ENCODE data around the gene DHX34.
"Not testable (repeated sequence)": the region's sequence is repeated elsewhere in the genome, so short reads cannot be mapped to it uniquely, and the experiment has no call there.

DHX34 gene

GRCh38 chr19:47363758-47364531 lies 14.8 kb downstream of the DHX34 start:
- TF ChIP-seq, protein P1, sequence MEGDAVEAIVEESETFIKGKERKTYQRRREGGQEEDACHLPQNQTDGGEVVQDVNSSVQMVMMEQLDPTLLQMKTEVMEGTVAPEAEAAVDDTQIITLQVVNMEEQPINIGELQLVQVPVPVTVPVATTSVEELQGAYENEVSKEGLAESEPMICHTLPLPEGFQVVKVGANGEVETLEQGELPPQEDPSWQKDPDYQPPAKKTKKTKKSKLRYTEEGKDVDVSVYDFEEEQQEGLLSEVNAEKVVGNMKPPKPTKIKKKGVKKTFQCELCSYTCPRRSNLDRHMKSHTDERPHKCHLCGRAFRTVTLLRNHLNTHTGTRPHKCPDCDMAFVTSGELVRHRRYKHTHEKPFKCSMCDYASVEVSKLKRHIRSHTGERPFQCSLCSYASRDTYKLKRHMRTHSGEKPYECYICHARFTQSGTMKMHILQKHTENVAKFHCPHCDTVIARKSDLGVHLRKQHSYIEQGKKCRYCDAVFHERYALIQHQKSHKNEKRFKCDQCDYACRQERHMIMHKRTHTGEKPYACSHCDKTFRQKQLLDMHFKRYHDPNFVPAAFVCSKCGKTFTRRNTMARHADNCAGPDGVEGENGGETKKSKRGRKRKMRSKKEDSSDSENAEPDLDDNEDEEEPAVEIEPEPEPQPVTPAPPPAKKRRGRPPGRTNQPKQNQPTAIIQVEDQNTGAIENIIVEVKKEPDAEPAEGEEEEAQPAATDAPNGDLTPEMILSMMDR (conservative IDR thresholded peaks at IDR 0.05; ENCODE audit: low read depth, low read length) = no peak
- no peak for DNase-seq (ENCODE audit: low read depth)
- H3K4me3 ChIP-seq (ENCODE audit: low read length) = no peak overlapping the region

DNA sequence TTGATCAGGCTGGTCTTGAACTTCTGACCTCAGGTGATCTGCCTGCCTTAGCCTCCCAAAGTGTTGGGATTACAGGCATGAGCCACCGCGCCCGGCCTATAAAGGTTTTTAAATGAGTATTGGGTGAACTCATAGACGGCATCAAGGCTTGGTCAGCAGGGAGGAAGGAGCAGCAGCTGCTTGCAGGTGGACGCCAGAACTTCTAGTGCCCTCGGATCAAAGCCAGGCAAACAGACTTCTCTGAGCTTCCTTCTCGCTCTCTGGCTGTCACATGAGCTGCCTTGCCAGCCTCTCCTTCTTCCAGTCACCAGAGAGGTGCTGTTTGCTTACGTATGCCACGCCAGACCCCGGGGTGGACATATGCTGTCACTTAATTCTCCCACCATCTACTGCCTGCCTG lies 16.3 kb downstream of the DHX34 start:
- DNase-seq (ENCODE audit: low read depth); H3K4me3 ChIP-seq (ENCODE audit: low read length): not testable (repeated sequence)

GRCh38 chr19:47370045-47370611 lies 21.0 kb downstream of the DHX34 start:
- TF ChIP-seq, protein P1 (conservative IDR thresholded peaks at IDR 0.05; ENCODE audit: low read depth, low read length) = no peak
- no peak for DNase-seq (ENCODE audit: low read depth)
- no peak overlapping the region for H3K4me3 ChIP-seq (ENCODE audit: low read length)

GRCh38 chr19:47371261-47371660 lies 22.1 kb downstream of the DHX34 start:
- no peak overlapping the region for H3K4me3 ChIP-seq (ENCODE audit: low read length)
- TF ChIP-seq, protein P1 (conservative IDR thresholded peaks at IDR 0.05; ENCODE audit: low read depth, low read length) = no peak
- no peak for DNase-seq (ENCODE audit: low read depth)

DNA sequence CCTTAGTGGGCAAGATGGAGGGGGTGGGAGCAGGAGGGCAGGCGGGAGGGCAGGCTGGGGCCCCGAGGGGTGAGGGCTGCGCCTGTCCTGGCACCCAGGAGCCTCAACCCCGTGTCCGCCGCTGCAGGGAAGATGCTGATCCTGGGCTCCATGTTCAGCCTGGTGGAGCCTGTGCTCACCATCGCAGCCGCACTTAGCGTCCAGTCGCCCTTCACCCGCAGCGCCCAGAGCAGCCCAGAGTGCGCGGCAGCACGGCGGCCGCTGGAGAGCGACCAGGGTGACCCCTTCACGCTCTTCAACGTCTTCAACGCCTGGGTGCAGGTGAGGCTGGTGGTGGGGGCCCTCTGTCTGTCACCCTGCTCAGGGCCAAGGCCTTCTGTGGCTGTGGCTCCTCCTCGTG lies 23.5 kb downstream of the DHX34 start:
- no peak for DNase-seq (ENCODE audit: low read depth)
- H3K4me3 ChIP-seq (ENCODE audit: low read length) = no peak overlapping the region
- TF ChIP-seq, protein P1 (conservative IDR thresholded peaks at IDR 0.05; ENCODE audit: low read depth, low read length) = no peak

DNA sequence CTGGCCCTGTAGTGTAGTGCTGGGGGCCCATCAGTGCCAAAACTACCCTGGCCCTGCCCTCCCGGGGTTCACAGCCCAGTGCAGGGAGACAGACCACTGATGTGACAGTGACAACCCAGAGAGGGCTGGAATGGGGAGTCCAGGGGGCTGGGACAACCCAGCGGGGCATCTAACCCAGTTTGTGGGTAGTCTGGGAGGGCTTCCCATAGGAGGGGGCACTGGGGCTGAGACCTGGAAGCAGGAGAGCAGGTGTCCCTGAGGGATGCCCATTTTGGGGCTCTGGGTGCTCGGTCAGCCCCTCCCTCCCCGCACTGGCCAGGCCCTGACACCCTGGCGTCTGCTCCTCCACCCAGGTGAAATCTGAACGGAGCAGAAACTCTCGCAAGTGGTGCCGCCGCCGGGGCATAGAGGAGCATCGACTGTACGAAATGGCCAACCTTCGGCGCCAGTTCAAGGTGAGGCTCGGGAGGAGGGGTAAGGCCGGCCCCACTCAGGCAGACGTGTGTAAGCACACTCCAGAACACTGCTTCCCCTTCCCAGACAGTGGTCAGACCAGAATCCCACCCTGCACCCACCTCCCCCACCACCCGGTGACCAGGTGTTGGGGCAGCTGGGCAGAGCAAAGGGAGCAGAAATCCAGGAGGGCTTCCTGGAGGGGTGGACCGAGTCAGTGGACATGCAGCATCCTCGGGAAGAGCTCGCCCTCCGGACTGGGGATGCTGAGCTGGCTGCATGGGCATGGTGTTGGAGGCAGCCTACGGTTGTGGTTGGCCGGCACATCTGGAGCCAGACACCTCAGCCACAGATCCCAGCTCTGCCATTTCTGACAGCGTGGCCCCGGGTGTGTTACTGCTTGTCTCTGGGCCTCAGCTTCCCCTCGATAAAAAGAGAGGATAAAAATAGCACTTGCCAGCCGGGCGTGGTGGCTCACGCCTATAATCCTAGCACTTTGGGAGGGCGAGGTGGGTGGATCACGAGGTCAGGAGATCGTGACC lies 24.4 kb downstream of the DHX34 start:
- TF ChIP-seq, protein P1 (conservative IDR thresholded peaks at IDR 0.05; ENCODE audit: low read depth, low read length) = no peak
- no peak for DNase-seq (ENCODE audit: low read depth)
- H3K4me3 ChIP-seq (ENCODE audit: low read length) = no peak overlapping the region
